WI38 (cell line): Measurements from ENCODE around the gene AGBL5.

Experiments
- H3K4me3 ChIP-seq: 2 replicates; pipeline ENCODE4 v1.5.1; 2011; ENCODE audit warnings: low read depth, mild to moderate bottlenecking, control low read depth, low read length
- TF ChIP-seq, protein P1 (sequence below): IDR thresholded peaks from 2 replicates; pipeline ENCODE4 v1.5.1; 2012; ENCODE audit warnings: low read depth, mild to moderate bottlenecking, control low read depth, low read length

AGBL5 gene

GRCh38 chr2:27085062-27085672 lies 33.7 kb downstream of the AGBL5 start:
- TF ChIP-seq, protein P1, sequence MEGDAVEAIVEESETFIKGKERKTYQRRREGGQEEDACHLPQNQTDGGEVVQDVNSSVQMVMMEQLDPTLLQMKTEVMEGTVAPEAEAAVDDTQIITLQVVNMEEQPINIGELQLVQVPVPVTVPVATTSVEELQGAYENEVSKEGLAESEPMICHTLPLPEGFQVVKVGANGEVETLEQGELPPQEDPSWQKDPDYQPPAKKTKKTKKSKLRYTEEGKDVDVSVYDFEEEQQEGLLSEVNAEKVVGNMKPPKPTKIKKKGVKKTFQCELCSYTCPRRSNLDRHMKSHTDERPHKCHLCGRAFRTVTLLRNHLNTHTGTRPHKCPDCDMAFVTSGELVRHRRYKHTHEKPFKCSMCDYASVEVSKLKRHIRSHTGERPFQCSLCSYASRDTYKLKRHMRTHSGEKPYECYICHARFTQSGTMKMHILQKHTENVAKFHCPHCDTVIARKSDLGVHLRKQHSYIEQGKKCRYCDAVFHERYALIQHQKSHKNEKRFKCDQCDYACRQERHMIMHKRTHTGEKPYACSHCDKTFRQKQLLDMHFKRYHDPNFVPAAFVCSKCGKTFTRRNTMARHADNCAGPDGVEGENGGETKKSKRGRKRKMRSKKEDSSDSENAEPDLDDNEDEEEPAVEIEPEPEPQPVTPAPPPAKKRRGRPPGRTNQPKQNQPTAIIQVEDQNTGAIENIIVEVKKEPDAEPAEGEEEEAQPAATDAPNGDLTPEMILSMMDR = no peak

GRCh38 chr2:27085673-27086089 lies 34.2 kb downstream of the AGBL5 start:
- TF ChIP-seq, protein P1 = no peak
- no peak overlapping the region for H3K4me3 ChIP-seq

More at GRCh38 chr2:27085062-27085672, 33.7 kb downstream of the AGBL5 start:
- no peak overlapping the region for H3K4me3 ChIP-seq

DNA sequence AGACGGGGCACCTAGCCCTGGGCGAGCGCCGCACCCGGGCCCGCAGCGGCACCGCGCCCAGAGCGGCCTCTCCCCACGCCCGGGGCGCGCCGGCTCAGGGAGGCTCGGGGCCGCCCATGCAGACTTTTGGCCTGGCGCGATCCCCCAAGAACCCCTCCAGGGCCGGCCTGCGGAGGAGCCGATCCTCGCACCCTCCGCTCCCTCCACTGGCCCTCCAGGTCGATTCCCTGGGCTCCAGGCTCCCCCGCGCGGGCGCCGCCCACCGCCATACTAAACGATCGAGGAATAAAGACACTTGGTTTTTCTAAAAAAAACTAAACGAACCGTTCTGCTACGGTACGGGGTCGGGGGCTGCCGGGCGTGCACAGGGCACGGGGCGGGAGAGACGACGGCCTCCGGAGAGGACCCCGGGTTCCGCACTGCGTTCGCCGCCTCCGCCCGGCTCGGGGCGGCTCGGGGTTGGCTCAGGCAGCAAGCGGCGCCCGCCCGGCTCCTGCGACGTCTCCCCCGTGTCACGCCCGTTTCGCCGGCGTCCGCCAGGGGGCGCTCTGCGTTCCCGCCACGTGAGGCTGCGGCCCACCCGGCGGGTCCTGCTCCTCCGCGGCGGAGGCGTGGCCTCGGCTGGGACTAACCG lies 34.7 kb downstream of the AGBL5 start:
- TF ChIP-seq, protein P1 = peak; percentile 49
- peak overlapping the region; percentile 51 for H3K4me3 ChIP-seq

DNA sequence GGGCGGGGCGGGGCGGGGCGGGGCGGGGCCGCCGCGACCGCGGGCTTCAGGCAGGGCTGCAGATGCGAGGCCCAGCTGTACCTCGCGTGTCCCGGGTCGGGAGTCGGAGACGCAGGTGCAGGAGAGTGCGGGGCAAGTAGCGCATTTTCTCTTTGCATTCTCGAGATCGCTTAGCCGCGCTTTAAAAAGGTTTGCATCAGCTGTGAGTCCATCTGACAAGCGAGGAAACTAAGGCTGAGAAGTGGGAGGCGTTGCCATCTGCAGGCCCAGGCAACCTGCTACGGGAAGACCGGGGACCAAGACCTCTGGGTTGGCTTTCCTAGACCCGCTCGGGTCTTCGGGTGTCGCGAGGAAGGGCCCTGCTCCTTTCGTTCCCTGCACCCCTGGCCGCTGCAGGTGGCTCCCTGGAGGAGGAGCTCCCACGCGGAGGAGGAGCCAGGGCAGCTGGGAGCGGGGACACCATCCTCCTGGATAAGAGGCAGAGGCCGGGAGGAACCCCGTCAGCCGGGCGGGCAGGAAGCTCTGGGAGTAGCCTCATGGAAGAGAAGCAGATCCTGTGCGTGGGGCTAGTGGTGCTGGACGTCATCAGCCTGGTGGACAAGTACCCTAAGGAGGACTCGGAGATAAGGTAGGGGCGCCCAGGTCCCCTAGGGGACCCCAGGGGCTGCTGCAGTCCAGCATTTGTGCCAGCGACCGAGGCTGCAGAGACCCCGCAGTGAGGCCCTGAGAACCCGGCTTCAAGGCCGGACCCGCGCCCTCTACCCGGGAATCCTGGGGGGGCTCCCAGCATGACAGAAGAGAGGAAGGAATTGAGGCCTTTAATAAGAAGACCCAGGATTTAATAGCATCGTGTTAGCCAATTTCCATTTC lies 35.5 kb downstream of the AGBL5 start, which contains the start of gene KHK:
Gene KHK, plus strand, starts transcription at position 49 of the 870 bp plus-strand sequence. Its CDS starts 488 bp downstream, at position 537.
- H3K4me3 ChIP-seq = peak within 1 kb of the TSS; percentile 51
- TF ChIP-seq, protein P1 = no peak

GRCh38 chr2:27087823-27088410 lies 36.4 kb downstream of the AGBL5 start:
- no peak overlapping the region for H3K4me3 ChIP-seq
- TF ChIP-seq, protein P1 = no peak

GRCh38 chr2:27088634-27089033 lies 37.2 kb downstream of the AGBL5 start:
- no peak overlapping the region for H3K4me3 ChIP-seq
- TF ChIP-seq, protein P1 = no peak
